HFFc6 (cell line): ENCODE results near the gene FRMD4A. TPM values are rescaled to one million over a fixed set of nuclear protein-coding genes. Genes with fewer than 3 reads are reported as not detected.

ENCODE experiments used
- DNase-seq: peaks from one replicate; pipeline ENCODE4 v3.0.0-alpha.2; 2018
- H3K27ac Mint-ChIP-seq: 2 replicates; pipeline ENCODE4 v1.8.0; 2020; ENCODE audit warnings: mild to moderate bottlenecking, mixed read lengths
- H3K27me3 Mint-ChIP-seq: 2 replicates; pipeline ENCODE4 v1.8.0; 2021; ENCODE audit warnings: mild to moderate bottlenecking, moderate library complexity, mixed read lengths; ENCODE audit not compliant: insufficient read depth
- H3K36me3 Mint-ChIP-seq: 2 replicates; pipeline ENCODE4 v1.8.0; 2021; ENCODE audit warnings: low read depth, mixed read lengths
- H3K4me1 Mint-ChIP-seq: 2 replicates; pipeline ENCODE4 v1.8.0; 2020; ENCODE audit warnings: low read depth, mixed read lengths
- H3K4me3 Mint-ChIP-seq: 2 replicates; pipeline ENCODE4 v1.8.0; 2020; ENCODE audit warnings: mild to moderate bottlenecking, moderate library complexity, mixed read lengths
- H3K9me3 Mint-ChIP-seq: 2 replicates; pipeline ENCODE4 v1.8.0; 2020; ENCODE audit warnings: mild to moderate bottlenecking, mixed read lengths
- total RNA-seq, 6 experiments: library from RNA; stranded (reverse); fragmentation: NEBNext Ultra II Directional; extraction: Animal tissue kit (Norgen Biotek cat#: 25700); gene quantifications; 2 replicates in 1 of 6; 3 replicates in 5 of 6; pipeline ENCODE4 v1.2.3, GENCODE V29; 2021
- TF ChIP-seq, protein P1 (sequence below): fragments of 200-600 bp; sonication (generic); IDR thresholded peaks from 2 replicates; pipeline ENCODE4 v1.5.0; 2021; ENCODE audit warnings: antibody characterized with exemption, mild to moderate bottlenecking

The FRMD4A gene
- total RNA-seq, 6 experiments from 2014 or later = 76.7 to 117 (median 92.3) TPM

DNA sequence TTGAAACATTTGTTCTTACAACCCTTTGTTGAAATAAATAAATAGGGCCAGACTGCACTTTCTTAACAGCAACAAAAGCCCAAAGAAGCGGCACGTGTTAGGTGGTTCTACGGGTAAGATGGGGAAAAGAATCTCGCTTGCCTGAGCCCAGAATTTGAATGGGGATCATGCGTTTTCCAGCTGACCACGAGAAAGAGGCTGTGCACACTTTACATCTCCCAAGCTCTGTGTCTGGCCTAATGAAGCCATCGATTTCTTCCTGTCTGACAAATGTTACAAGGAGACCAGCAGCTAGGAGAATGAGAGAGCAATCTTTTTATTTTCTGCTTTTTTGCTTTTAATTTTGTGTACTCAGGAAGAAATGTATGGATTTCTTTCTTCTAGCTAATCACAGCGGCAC, 52.2 kb downstream of the FRMD4A start:
- H3K9me3 Mint-ChIP-seq = no peaks in the 10 kb centered on the region
- no peak overlapping the region for H3K27ac Mint-ChIP-seq
- TF ChIP-seq, protein P1, sequence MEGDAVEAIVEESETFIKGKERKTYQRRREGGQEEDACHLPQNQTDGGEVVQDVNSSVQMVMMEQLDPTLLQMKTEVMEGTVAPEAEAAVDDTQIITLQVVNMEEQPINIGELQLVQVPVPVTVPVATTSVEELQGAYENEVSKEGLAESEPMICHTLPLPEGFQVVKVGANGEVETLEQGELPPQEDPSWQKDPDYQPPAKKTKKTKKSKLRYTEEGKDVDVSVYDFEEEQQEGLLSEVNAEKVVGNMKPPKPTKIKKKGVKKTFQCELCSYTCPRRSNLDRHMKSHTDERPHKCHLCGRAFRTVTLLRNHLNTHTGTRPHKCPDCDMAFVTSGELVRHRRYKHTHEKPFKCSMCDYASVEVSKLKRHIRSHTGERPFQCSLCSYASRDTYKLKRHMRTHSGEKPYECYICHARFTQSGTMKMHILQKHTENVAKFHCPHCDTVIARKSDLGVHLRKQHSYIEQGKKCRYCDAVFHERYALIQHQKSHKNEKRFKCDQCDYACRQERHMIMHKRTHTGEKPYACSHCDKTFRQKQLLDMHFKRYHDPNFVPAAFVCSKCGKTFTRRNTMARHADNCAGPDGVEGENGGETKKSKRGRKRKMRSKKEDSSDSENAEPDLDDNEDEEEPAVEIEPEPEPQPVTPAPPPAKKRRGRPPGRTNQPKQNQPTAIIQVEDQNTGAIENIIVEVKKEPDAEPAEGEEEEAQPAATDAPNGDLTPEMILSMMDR = no peak
- H3K4me3 Mint-ChIP-seq = no peak overlapping the region
- no peaks in the 10 kb centered on the region for H3K36me3 Mint-ChIP-seq
- peaks cover 7% of the 10 kb centered on the region; the same call in 1 of the 2 replicates for H3K4me1 Mint-ChIP-seq
- no peak for DNase-seq
- peaks cover 40% of the 10 kb centered on the region for H3K27me3 Mint-ChIP-seq

- Mint-ChIP-seq H3K4me1 (no peaks in the 10 kb centered on the region), H3K36me3 (no peaks in the 10 kb centered on the region), H3K9me3 (no peaks in the 10 kb centered on the region), H3K4me3 (no peak overlapping the region), H3K27ac (no peak overlapping the region), H3K27me3 (peaks cover 38% of the 10 kb centered on the region)
- DNase-seq = no peak
- TF ChIP-seq, protein P1 = no peak
Measured at GRCh38 chr10:14276210-14276609, 54.5 kb downstream of the FRMD4A start.

DNA sequence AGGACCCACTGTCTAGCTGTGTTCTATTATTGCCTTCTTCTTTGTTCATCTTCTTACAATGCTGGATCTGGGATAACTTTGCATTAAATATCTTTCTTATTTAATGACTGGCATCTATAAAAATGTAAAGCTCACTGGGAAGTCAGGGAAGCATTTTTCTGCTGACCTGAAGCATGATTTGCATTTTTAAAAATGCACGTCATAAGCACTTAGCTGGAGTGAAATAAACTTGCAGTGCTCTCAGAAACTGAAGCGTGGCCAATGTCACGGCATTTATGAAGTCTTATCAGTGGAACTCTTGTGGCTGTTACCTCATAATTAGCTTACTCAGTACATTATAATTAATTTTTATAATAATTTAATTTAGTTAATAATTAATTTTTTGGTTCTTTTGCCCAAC, 59.1 kb downstream of the FRMD4A start:
- H3K36me3 Mint-ChIP-seq = no peaks in the 10 kb centered on the region
- TF ChIP-seq, protein P1 = no peak
- no peaks in the 10 kb centered on the region for H3K9me3 Mint-ChIP-seq
- no peak overlapping the region for H3K27ac Mint-ChIP-seq
- no peak overlapping the region for H3K4me3 Mint-ChIP-seq
- H3K27me3 Mint-ChIP-seq = peaks cover 27% of the 10 kb centered on the region
- H3K4me1 Mint-ChIP-seq = no peaks in the 10 kb centered on the region
- DNase-seq = no peak

GRCh38 chr10:14270370-14270769, 60.4 kb downstream of the FRMD4A start:
- TF ChIP-seq, protein P1 = no peak
- H3K36me3 Mint-ChIP-seq = no peaks in the 10 kb centered on the region
- peaks cover 20% of the 10 kb centered on the region for H3K27me3 Mint-ChIP-seq

DNA sequence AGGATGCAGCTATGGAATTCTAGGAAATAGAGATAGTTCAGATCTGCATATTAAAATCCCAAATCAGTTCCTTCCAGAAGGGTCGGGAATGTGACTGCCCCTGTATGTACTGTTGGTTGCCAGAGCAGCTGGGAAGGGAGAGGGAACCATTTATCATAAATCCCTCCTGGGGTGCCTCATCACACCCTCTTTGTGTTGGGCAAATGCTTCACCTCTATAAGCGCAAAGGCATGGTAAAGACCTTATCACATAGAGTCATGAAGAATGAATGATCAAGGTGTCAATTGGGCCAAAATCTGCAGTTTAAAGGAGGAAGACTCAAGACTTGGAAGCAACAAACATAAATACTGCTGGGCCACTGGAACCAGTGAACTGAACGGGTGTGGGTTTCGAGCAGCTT, 65.0 kb downstream of the FRMD4A start:
- H3K4me1 Mint-ChIP-seq = no peaks in the 10 kb centered on the region
- H3K9me3 Mint-ChIP-seq = no peaks in the 10 kb centered on the region
- peaks cover 33% of the 10 kb centered on the region for H3K27me3 Mint-ChIP-seq
- H3K27ac Mint-ChIP-seq = no peak overlapping the region
- H3K4me3 Mint-ChIP-seq = no peak overlapping the region
- H3K36me3 Mint-ChIP-seq = no peaks in the 10 kb centered on the region
- TF ChIP-seq, protein P1 = no peak
- no peak for DNase-seq

More at GRCh38 chr10:14270370-14270769, 60.4 kb downstream of the FRMD4A start:
- no peak overlapping the region for H3K27ac Mint-ChIP-seq
- DNase-seq = no peak
- H3K4me3 Mint-ChIP-seq = no peak overlapping the region
- no peaks in the 10 kb centered on the region for H3K9me3 Mint-ChIP-seq
- H3K4me1 Mint-ChIP-seq = no peaks in the 10 kb centered on the region
